Esophagus muscularis mucosa (tissue), 4 donors: Measurements from ENCODE around the gene TSPAN7. TPM values are rescaled to one million over a fixed set of nuclear protein-coding genes. Genes with fewer than 3 reads are reported as not detected.

ENCODE experiments used
- DNase-seq: peaks from one replicate; pipeline ENCODE4 v3.0.0-alpha.2; 2017; ENCODE audit errors: extremely low spot score
- H3K27ac ChIP-seq, 4 donors: fragments of 200-600 bp; sonication (generic); replicated peaks in 1 of 4; 1 replicate in 3 of 4; 2 replicates in 1 of 4; pipeline ENCODE4 v1.5.1; 2016 to 2019; ENCODE audit warnings: mild to moderate bottlenecking in 1 of 4
- H3K27me3 ChIP-seq, 4 donors: fragments of 200-600 bp; sonication (generic); one replicate each; pipeline versions ENCODE4 v1.5.1 to v1.6.0; 2016 to 2019
- H3K36me3 ChIP-seq, 4 donors: fragments of 200-600 bp; sonication (generic); one replicate each; pipeline ENCODE4 v1.5.1; 2016 to 2019
- H3K4me1 ChIP-seq, 4 donors: fragments of 200-600 bp; sonication (generic); one replicate each; pipeline ENCODE4 v1.5.1; 2016 to 2019
- H3K4me3 ChIP-seq, 4 donors: fragments of 200-600 bp; sonication (generic); 1 replicate in 2 of 4; 2 replicates in 2 of 4; pipeline ENCODE4 v1.5.1; 2016 to 2019; ENCODE audit warnings: mild to moderate bottlenecking in 4 of 4, moderate library complexity in 1 of 4
- H3K9me3 ChIP-seq, 4 donors: fragments of 200-600 bp; sonication (generic); 1 replicate in 3 of 4; 2 replicates in 1 of 4; pipeline ENCODE4 v1.5.1; 2016 to 2019
- EP300 ChIP-seq: sonication (generic); formaldehyde crosslinking; IDR thresholded peaks from one replicate; pipeline ENCODE4 v1.6.1; 2017; ENCODE audit warnings: antibody characterized with exemption
- POLR2A ChIP-seq: fragments of 450-650 bp; IDR thresholded peaks from one replicate; pipeline ENCODE4 v1.6.1; 2017; ENCODE audit warnings: antibody characterized with exemption, moderate library complexity, mild to moderate bottlenecking, low read depth
- POLR2AphosphoS5 ChIP-seq, 2 donors: sonication (generic); formaldehyde crosslinking; IDR thresholded peaks; one replicate each; pipeline ENCODE4 v1.6.1; 2017; ENCODE audit warnings: antibody characterized with exemption in 2 of 2
- WGBS: methylation state at CpG from one replicate; pipeline ENCODE4 v1.1.5; 2018; 5-methylcytosine and 5-hydroxymethylcytosine counted together
- intact Hi-C: fragments of 100-400 bp; cut with DNase I; formaldehyde crosslinking; loops from one replicate; pipeline ENCODE4 v1.15.1; 2023
- total RNA-seq, 4 donors: library from RNA; depleted of rRNA; stranded (reverse); fragments of >200 nt; gene quantifications; one replicate each; pipeline versions ENCODE4 v1.1.0 to v1.2.1, GENCODE V29; 2016
- TF ChIP-seq, protein P1 (sequence below), 3 experiments: fragments of 200-600 bp in 2 of 3; fragments of 450-650 bp in 1 of 3; sonication (generic) in 2 of 3; IDR thresholded peaks; one replicate each; pipeline ENCODE4 v1.5.1; 2017 to 2019; ENCODE audit warnings: antibody characterized with exemption in 3 of 3, mild to moderate bottlenecking in 2 of 3, moderate library complexity in 1 of 3

TSPAN7 gene
- total RNA-seq, 4 donors from 2014 or later, result 11.6 to 53.8 (median 45.2) TPM

DNA sequence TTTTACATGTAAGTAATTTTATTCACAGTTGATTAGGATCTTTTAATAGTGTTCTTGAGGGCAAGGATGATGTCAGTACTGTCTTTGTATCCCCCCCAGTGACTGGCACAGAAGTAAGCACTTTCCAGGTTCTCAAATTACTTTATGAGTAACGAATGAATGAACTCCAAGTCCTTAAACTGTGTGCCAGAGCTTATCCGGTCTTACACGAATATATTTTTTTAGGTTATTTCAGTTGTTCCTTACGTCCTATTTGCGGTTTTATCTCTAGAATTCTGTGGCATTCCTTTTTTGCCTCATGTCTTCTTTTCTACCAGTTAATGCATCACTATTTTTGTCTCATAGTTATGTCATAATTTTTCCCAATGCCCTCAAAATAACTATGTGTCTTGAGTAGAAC lies 133.1 kb downstream of the TSPAN7 start:
- no peak for DNase-seq
- intact Hi-C loops, result no loop called here
- no peaks in the 10 kb centered on the region for H3K4me1 ChIP-seq
- no peak overlapping the region for H3K4me3 ChIP-seq
- TF ChIP-seq, protein P1, sequence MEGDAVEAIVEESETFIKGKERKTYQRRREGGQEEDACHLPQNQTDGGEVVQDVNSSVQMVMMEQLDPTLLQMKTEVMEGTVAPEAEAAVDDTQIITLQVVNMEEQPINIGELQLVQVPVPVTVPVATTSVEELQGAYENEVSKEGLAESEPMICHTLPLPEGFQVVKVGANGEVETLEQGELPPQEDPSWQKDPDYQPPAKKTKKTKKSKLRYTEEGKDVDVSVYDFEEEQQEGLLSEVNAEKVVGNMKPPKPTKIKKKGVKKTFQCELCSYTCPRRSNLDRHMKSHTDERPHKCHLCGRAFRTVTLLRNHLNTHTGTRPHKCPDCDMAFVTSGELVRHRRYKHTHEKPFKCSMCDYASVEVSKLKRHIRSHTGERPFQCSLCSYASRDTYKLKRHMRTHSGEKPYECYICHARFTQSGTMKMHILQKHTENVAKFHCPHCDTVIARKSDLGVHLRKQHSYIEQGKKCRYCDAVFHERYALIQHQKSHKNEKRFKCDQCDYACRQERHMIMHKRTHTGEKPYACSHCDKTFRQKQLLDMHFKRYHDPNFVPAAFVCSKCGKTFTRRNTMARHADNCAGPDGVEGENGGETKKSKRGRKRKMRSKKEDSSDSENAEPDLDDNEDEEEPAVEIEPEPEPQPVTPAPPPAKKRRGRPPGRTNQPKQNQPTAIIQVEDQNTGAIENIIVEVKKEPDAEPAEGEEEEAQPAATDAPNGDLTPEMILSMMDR (IDR thresholded peaks at IDR 0.05), result no peak
- TF ChIP-seq EP300, result no peak
- TF ChIP-seq POLR2A, result no peak
- no peak for TF ChIP-seq POLR2AphosphoS5 (IDR thresholded peaks at IDR 0.05)
- no peak overlapping the region for H3K27ac ChIP-seq
- WGBS, result 75% methylated on average over 5 of the region's 5 CpGs
- no peaks in the 10 kb centered on the region for H3K36me3 ChIP-seq
- no peaks in the 10 kb centered on the region for H3K9me3 ChIP-seq
- no peaks in the 10 kb centered on the region for H3K27me3 ChIP-seq

DNA sequence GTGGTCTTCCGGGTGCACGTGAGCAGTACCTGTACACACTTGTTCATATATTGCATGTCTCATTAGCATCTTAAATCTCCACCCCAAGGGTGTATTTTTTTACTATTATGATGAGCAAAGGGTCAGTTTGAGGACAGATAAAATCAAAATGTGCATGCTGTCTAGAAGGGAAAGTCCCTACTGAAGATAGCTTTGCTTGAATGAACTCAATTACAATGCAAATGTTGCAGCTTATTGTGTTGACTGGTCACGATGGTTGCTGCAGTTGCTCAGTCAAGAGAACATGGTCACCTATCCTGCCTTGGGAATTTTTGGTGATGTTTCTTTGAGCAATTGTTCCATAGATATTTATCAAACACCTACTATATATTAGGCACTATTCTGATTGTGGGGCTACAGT lies 136.1 kb downstream of the TSPAN7 start:
- TF ChIP-seq EP300, result no peak
- DNase-seq, result no peak
- H3K36me3 ChIP-seq, result no peaks in the 10 kb centered on the region
- no peak overlapping the region for H3K4me3 ChIP-seq
- no peaks in the 10 kb centered on the region for H3K4me1 ChIP-seq
- H3K9me3 ChIP-seq, result no peaks in the 10 kb centered on the region
- no peak overlapping the region for H3K27ac ChIP-seq
- H3K27me3 ChIP-seq, result peaks cover 0 to 2% (median 0%) of the 10 kb centered on the region in 4 donors
- intact Hi-C loops, result no loop called here
- 68% methylated on average over 3 of the region's 3 CpGs for WGBS

DNA sequence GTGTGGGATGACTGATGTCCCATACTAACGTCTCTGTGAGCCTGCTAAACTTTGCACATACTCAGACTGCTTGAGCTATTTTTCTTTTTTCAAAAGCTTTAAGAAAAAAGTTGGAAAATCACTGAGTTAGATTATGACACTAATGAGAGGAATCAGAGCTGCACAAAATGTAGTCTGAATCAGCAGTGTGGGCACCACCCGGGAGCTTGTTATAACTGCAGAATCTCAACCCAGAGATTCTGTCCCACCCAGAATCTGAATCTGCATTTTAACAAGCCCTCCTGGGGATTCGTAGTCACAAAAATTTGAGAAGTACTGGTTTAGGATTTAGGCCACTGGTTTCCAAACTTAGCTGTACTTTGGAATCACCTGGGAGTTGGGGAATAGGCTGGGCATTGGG lies 137.8 kb downstream of the TSPAN7 start:
- Histone ChIP-seq H3K4me3 (no peak overlapping the region), H3K4me1 (no peaks in the 10 kb centered on the region), H3K27me3 (peaks cover 0 to 3% (median 0%) of the 10 kb centered on the region in 4 donors), H3K27ac (no peak overlapping the region), H3K9me3 (no peaks in the 10 kb centered on the region), H3K36me3 (no peaks in the 10 kb centered on the region)
- intact Hi-C loops, result no loop called here
- TF ChIP-seq, protein P1 (IDR thresholded peaks at IDR 0.05), result no peak
- TF ChIP-seq EP300, result no peak
- TF ChIP-seq POLR2AphosphoS5 (IDR thresholded peaks at IDR 0.05), result no peak
- no peak for TF ChIP-seq POLR2A
- no peak for DNase-seq
- WGBS, result 44% methylated on average over 2 of the region's 3 CpGs

DNA sequence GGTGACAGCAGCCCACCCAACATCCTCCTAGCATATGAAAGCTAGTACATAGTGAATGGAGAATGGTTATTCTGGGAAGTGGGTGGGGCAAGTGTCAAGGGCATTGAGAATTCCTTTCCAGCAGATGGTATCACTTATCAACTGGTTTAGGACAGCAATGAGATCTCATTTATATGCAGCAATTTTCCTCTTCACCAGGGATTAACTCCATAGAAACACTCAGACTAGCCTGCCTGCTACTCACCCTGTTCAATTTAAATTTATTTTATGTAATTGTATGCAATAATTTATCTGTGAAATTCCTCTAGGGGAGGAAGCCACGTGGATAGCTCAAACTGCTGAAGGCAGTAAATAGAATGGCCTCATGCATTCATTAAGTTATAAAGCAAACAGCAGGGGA lies 138.4 kb downstream of the TSPAN7 start:
- Histone ChIP-seq H3K27ac (no peak overlapping the region), H3K4me3 (no peak overlapping the region), H3K36me3 (no peaks in the 10 kb centered on the region), H3K4me1 (no peaks in the 10 kb centered on the region), H3K27me3 (peaks cover 0 to 3% (median 0%) of the 10 kb centered on the region in 4 donors), H3K9me3 (no peaks in the 10 kb centered on the region)
- TF ChIP-seq EP300, result no peak
- no peak for TF ChIP-seq POLR2AphosphoS5 (IDR thresholded peaks at IDR 0.05)
- TF ChIP-seq POLR2A, result no peak
- TF ChIP-seq, protein P1 (IDR thresholded peaks at IDR 0.05), result no peak
- no peak for DNase-seq
- WGBS, result 36% methylated on average over 1 of the region's 1 CpG
- intact Hi-C loops, result no loop called here

DNA sequence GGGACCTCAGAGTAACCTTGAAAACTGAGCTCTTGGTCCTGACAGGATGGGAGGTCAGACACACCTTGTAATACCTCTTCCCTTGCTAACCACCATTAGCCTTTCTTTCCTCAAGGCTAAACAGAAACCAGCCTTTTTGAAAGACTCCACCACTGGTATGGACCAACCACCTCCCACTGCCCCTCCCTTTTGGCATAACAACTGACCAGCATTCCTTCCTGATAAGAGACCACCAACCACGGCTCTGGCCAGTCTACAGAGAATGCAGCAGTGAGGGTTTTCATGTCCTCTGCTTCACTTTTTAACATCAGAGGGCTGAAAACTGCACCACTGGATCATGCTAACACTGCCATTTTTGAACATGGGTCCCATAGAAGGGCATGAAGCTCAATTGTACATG lies 139.7 kb downstream of the TSPAN7 start:
- intact Hi-C loops, result no loop called here
- TF ChIP-seq POLR2AphosphoS5 (IDR thresholded peaks at IDR 0.05), result no peak
- TF ChIP-seq, protein P1 (IDR thresholded peaks at IDR 0.05), result no peak
- no peak for TF ChIP-seq EP300
- TF ChIP-seq POLR2A, result no peak

More for the DNA sequence above, 139.7 kb downstream of the TSPAN7 start:
- H3K27ac ChIP-seq, result no peak overlapping the region
- peaks cover 0 to 3% (median 0%) of the 10 kb centered on the region in 4 donors for H3K27me3 ChIP-seq
- DNase-seq, result no peak
- no peaks in the 10 kb centered on the region for H3K4me1 ChIP-seq
- H3K9me3 ChIP-seq, result no peaks in the 10 kb centered on the region
- WGBS, result 31% methylated on average over 1 of the region's 1 CpG
- no peaks in the 10 kb centered on the region for H3K36me3 ChIP-seq
- no peak overlapping the region for H3K4me3 ChIP-seq
